Stomach (tissue), 4 donors: ENCODE measurements around the gene MYT1.
"Not testable (repeated sequence)": the region's sequence is repeated elsewhere in the genome, so short reads cannot be mapped to it uniquely, and the experiment has no call there.

Experiments
- POLR2A ChIP-seq, 4 donors: fragments of 450-650 bp; IDR thresholded peaks; one replicate each; pipeline ENCODE4 v1.6.1; 2016; ENCODE audit warnings: antibody characterized with exemption in 4 of 4, control low read depth in 2 of 4, mild to moderate bottlenecking in 1 of 4, moderate library complexity in 1 of 4
- POLR2AphosphoS5 ChIP-seq, 3 donors: sonication (generic); formaldehyde crosslinking; IDR thresholded peaks; one replicate each; pipeline ENCODE4 v1.6.1; 2016; ENCODE audit warnings: antibody characterized with exemption in 3 of 3
- TF ChIP-seq, protein P1 (sequence below), 7 experiments: fragments of 450-650 bp in 4 of 7; fragments of 200-600 bp in 3 of 7; sonication (generic) in 3 of 7; IDR thresholded peaks; one replicate each; pipeline ENCODE4 v1.5.1; 2016 to 2019; ENCODE audit warnings: antibody characterized with exemption in 7 of 7, control low read depth in 2 of 7, mild to moderate bottlenecking in 1 of 7

DNA sequence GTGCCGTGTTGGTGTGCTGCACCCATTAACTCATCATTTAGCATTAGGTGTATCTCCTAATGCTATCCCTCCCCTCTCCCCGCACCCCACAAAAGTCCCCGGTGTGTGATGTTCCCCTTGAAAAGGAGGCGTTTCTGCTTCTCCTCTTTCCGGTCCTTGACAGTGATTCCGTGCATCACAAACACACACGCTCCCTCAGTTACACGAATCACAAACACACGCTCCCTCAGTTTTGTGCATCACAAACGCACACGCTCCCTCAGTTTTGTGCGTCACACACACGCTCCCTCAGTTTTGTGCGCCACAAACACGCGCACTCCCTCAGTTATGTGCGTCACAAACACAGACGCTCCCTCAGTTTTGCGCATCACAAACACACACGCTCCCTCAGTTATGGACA is 29.5 kb upstream of the MYT1 start:
- not testable (repeated sequence) for TF ChIP-seq POLR2AphosphoS5, POLR2A (IDR thresholded peaks at IDR 0.05)
- TF ChIP-seq, protein P1, sequence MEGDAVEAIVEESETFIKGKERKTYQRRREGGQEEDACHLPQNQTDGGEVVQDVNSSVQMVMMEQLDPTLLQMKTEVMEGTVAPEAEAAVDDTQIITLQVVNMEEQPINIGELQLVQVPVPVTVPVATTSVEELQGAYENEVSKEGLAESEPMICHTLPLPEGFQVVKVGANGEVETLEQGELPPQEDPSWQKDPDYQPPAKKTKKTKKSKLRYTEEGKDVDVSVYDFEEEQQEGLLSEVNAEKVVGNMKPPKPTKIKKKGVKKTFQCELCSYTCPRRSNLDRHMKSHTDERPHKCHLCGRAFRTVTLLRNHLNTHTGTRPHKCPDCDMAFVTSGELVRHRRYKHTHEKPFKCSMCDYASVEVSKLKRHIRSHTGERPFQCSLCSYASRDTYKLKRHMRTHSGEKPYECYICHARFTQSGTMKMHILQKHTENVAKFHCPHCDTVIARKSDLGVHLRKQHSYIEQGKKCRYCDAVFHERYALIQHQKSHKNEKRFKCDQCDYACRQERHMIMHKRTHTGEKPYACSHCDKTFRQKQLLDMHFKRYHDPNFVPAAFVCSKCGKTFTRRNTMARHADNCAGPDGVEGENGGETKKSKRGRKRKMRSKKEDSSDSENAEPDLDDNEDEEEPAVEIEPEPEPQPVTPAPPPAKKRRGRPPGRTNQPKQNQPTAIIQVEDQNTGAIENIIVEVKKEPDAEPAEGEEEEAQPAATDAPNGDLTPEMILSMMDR (IDR thresholded peaks at IDR 0.05), result not testable (repeated sequence)
